HT1080 (cell line): ENCODE data around the gene RNU6-8. TPM values are rescaled to one million over a fixed set of nuclear protein-coding genes. Genes with fewer than 3 reads are reported as not detected.
A peak's percentile ranks its signal among the peaks of the same experiment; 100 is the strongest.

ENCODE experiments used
- DNase-seq: peaks from one replicate; pipeline ENCODE4 v3.0.0-alpha.2; 2015; ENCODE audit warnings: low read depth
- polyA plus RNA-seq, 2 experiments: library from polyadenylated mRNA; depleted of rRNA; stranded (reverse); fragments of >200 nt; gene quantifications; 2 replicates each; pipeline ENCODE4 v1.2.3, GENCODE V29; 2015
- total RNA-seq: library from RNA; depleted of rRNA; stranded (reverse); fragments of >200 nt; shearing (Covaris generic); gene quantifications from 2 replicates; pipeline ENCODE4 v1.2.3, GENCODE V29; 2014; rRNA removed

Gene RNU6-8
- not detected in 2 replicates for total RNA-seq
- not detected in 2 replicates for polyA plus RNA-seq (2015; cell fraction: cytosol; rRNA removed)
- not detected in 2 replicates for polyA plus RNA-seq (2015; cell fraction: nucleus; rRNA removed)

- DNase-seq = peak; percentile 86
These were observed at the start of gene RNU6-8 for GRCh38 chr14:32202998-32203882. Gene RNU6-8 (minus strand): TSS chr14:32203269.

GRCh38 chr14:32252030-32252670 lies 49.1 kb upstream of the RNU6-8 start:
- peak; percentile 70 for DNase-seq

GRCh38 chr14:32251530-32251929 lies 48.5 kb upstream of the RNU6-8 start:
- no peak for DNase-seq

GRCh38 chr14:32250681-32251080 lies 47.6 kb upstream of the RNU6-8 start:
- DNase-seq = no peak

- no peak for DNase-seq
These were observed 46.7 kb upstream of the RNU6-8 start for GRCh38 chr14:32249780-32250179.

- DNase-seq = no peak
These were observed 46.3 kb upstream of the RNU6-8 start for GRCh38 chr14:32249371-32249770.

- no peak for DNase-seq
These were observed 43.7 kb upstream of the RNU6-8 start for GRCh38 chr14:32246751-32247150.

GRCh38 chr14:32244404-32244803 lies 41.3 kb upstream of the RNU6-8 start:
- DNase-seq = peak; percentile 4

GRCh38 chr14:32233260-32233659 lies 30.2 kb upstream of the RNU6-8 start:
- DNase-seq = no peak

- no peak for DNase-seq
These were observed 29.4 kb upstream of the RNU6-8 start for GRCh38 chr14:32232481-32232880.

GRCh38 chr14:32230695-32231280 lies 27.7 kb upstream of the RNU6-8 start:
- no peak for DNase-seq

GRCh38 chr14:32230181-32230580 lies 27.1 kb upstream of the RNU6-8 start:
- DNase-seq = peak; percentile 48

- DNase-seq = no peak
These were observed 23.0 kb upstream of the RNU6-8 start for GRCh38 chr14:32226056-32226455.

GRCh38 chr14:32225378-32225920 lies 22.4 kb upstream of the RNU6-8 start:
- DNase-seq = no peak

GRCh38 chr14:32224737-32225377 lies 21.8 kb upstream of the RNU6-8 start:
- DNase-seq = peak; percentile 79

- DNase-seq = no peak
These were observed 14.2 kb upstream of the RNU6-8 start for GRCh38 chr14:32217301-32217700.

GRCh38 chr14:32212833-32213232 lies 9.8 kb upstream of the RNU6-8 start:
- DNase-seq = no peak

- peak; percentile 35 for DNase-seq
These were observed 8.0 kb upstream of the RNU6-8 start for GRCh38 chr14:32211068-32211404.

GRCh38 chr14:32209471-32209870 lies 6.4 kb upstream of the RNU6-8 start:
- no peak for DNase-seq

GRCh38 chr14:32208490-32208889 lies 5.4 kb upstream of the RNU6-8 start:
- no peak for DNase-seq

GRCh38 chr14:32206552-32206951 lies 3.5 kb upstream of the RNU6-8 start:
- no peak for DNase-seq
